Measurements from ENCODE around the gene BBS1.
A peak's percentile ranks its signal among the peaks of the same experiment; 100 is the strongest.

Gene BBS1

GRCh38 chr11:66477263-66478201 is 32.9 kb upstream of the BBS1 start:
- DNase-seq: no peak

- DNase-seq: peak; percentile 48
Observed at GRCh38 chr11:66478729-66479393, 31.6 kb upstream of the BBS1 start.

GRCh38 chr11:66479394-66480116 is 30.9 kb upstream of the BBS1 start:
- peak; percentile 75 for DNase-seq

DNA sequence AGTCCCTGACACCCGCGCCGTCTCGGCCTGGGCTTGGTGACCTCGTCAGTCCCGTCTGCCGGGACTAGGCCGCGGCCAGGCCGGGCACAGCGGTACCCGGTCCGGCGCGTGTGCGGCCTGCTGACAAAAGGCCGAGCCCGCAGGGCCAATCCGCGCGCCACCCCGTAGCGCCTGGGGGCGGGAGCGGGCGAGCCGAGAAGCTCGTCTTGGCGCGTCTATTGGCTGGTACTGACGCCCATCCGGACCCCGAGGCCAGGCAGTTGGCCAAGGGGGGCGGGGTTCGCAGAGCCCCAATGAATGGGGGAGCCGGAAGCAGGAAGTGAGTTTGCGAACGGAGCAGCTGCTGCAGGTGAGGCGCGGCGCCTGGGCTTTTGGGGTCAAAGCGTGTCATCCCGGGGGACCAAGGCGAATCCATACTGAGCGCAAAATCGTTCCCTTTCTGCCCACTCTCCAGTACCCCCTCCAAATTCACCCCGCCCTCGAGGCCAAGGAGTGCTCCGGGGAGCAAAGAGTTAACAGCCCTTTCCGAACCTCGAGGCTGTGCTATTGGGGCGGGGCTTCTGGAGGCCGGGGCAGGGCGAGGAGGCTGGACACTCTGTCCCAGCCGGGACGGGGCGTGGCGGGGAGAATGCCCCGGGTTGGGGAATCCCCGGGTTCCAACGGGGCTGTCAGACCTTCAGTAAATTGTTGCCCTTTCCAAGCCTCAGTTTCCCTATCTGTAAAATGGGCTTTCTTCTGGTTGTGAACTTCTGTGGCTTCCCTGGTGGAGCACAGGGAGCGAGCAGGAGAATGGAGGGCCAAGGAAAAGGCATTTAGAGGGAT is 30.1 kb upstream of the BBS1 start, which contains the start of gene DPP3:
TSS of gene DPP3 (plus strand) at position 318 of the 822 bp plus-strand sequence. CDS start 1,767 bp downstream, outside the sequence.
- DNase-seq: peak; percentile 96

GRCh38 chr11:66484806-66485380 is 25.5 kb upstream of the BBS1 start:
- no peak for DNase-seq

DNA sequence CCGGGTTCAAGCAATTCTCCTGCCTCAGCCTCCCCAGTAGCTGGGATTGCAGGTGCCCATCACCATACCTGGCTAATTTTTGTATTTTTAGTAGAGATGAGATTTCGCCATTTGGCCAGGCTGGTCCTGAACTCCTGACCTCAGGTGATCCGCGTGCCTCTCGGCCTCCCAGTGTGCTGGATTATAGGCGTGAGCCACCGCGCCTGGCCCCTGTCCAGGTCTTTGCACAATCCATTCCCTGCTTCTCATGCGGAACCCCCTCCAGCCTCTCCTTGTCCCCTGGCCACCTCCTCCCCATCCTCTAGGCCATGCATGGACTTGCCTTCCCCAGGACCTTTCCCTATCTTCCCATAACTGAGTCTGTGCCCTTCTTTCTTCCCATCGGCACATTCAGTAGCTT is 21.5 kb upstream of the BBS1 start:
- no peak for DNase-seq

GRCh38 chr11:66489636-66490035 is 20.8 kb upstream of the BBS1 start:
- DNase-seq: no peak

DNA sequence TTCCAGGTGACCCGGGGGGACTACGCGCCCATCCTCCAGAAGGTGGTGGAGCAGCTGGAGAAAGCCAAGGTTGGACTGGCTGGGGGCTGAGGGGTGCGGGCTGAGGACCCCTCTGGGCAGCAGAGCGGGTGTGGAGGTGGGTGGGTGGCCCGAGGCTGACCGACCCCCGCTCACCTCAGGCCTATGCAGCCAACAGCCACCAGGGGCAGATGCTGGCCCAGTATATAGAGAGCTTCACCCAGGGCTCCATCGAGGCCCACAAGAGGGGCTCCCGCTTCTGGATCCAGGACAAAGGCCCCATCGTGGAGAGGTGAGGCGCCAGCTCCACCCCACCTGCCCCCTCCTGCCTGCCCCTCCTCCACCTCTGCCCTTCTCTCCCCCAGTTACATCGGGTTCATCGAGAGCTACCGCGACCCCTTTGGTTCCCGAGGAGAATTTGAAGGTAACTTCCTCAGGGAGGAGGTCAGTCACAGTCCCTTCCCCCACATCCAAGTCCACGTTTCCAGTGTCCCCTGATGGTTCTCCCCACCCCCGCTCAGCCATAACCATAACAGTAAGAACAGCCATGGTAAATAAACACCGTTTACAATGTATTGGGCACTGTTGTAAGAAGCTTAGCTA is 19.0 kb upstream of the BBS1 start:
- DNase-seq: no peak

DNA sequence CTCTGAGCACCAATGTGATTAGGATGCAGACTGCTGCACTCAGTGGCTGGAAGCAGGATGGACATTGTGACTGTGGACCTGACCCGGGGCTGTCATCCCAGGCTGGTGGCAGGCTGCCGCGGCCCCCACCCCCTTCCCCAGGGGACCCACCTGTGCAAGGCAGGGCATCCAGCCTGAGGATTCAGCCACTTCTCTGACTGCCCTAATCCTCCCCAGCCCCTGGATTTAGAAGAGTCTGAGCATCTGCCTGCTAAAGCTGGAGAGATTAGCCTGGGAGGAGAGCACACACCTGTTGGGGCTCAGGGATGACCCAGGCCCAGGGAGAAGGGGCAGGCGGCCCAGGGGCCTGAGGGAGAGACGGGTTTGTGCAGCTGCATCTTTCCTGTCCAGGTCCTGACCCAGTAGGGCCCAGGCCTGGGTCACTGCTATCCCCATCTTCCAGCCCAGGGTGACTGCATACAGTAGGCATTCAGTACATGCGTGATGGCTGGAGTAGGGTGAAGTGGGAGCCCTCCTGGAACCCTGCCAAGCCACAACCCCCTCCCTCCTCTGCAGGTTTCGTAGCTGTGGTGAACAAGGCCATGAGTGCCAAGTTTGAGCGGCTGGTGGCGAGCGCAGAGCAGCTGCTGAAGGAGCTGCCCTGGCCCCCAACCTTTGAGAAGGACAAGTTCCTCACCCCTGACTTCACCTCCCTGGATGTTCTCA is 18.1 kb upstream of the BBS1 start:
- DNase-seq: no peak

DNA sequence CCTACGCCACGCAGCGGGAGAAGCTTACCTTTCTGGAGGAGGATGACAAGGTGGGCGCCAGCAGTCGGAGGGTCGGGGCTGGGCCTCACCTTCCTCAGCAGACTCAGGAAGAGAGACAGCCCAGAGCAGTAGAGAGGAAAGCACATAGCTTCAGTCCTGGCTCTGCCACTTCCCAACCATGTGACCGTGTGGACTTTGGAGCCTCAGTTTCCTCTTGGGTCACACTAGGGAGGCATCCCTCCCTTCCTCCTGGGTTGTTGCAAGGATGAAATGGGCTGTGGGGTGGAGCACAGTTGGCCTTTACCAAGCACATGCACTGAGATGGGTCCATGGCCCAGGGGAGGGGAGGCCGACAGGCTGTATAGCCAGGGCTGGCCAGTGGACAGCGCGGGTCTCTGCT is 17.3 kb upstream of the BBS1 start:
- no peak for DNase-seq

DNA sequence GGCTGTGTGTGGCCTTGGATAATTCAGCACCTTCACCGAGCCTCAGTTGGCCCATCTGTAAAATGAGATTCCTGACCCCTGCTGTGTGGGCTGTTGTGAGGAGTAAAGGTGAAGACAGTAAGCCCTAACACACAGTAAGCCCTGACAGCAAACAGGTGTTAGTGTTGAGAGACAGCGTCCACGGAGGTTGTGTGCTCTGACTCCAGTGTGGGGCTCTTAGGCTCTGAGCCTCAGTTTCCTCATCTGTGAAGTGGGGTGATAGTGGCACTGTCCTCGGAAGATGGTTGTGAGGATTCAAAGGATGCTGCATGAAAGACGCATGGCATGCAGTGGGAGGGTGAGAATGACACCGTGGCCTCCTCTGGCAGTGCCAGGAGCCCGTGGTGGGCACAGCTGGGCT is 16.0 kb upstream of the BBS1 start:
- DNase-seq: no peak

DNA sequence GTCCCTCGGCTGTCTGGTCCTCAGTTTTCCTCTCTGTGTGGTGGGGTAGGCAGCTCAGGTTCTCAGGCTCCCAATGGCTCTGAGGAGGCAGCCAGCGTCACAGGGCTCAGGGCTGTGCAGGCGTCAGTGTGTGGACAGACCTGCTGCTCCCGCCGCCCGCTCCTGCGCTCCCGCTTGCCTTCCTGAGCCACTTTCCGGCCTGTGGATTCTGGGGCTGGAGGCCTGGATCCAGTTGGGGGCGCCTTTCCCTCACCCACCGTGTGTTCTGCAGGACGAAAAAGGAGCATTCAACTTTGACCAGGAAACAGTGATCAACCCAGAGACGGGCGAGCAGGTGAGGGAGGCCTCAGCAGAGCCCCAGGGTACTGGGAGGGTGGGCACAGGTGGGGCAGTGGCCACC is 15.5 kb upstream of the BBS1 start:
- no peak for DNase-seq

DNA sequence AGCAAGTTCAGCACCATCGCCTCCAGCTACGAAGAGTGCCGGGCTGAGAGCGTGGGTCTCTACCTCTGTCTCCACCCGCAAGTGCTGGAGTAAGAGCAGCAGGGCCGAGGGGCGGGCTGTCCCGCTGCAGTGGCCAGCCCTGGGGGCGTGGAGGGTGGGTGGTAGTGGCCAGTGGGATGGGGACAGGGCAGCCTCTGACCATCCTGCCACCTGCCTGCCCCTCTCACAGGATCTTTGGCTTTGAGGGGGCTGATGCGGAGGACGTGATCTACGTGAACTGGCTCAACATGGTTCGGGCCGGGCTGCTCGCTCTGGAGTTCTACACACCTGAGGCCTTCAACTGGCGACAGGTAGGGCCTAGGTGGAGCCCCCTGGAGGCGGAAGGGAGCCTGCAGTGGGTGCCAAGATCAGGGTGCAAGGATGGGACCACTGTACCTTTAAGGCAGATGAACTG is 15.0 kb upstream of the BBS1 start:
- no peak for DNase-seq

DNA sequence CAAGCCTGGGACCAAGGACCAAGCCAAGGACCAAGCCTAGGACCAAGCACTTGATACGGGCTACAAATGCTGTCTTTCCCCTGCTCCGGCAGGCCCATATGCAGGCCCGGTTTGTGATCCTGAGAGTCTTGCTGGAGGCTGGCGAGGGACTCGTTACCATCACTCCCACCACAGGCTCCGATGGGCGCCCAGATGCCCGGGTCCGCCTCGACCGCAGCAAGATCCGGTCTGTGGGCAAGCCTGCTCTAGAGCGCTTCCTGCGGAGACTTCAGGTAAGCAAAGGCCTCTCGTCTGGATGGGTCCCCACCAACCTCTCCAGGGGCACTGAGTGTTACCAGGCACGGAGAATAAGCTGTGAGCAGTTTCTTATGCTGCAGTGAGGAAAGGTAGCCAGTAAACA is 13.2 kb upstream of the BBS1 start:
- no peak for DNase-seq

DNA sequence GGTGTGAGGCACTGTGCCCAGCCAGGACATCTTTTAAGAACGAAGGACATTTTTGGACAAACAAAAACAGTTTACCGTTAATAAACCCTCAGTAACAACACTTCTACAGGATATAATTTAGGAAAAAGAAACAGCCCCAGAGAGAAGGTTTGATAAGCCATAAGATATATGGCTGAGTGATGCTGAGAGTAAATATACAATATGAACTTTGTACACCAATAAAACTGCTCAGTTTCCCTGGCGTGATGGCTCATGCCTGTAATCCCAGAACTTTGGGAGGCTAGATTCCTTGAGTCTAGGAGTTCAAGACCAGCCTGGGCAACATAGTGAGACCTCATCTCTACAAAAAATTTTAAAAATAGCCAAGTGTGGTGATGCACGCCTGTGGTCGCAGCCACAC is 11.9 kb upstream of the BBS1 start:
- DNase-seq: no peak

DNA sequence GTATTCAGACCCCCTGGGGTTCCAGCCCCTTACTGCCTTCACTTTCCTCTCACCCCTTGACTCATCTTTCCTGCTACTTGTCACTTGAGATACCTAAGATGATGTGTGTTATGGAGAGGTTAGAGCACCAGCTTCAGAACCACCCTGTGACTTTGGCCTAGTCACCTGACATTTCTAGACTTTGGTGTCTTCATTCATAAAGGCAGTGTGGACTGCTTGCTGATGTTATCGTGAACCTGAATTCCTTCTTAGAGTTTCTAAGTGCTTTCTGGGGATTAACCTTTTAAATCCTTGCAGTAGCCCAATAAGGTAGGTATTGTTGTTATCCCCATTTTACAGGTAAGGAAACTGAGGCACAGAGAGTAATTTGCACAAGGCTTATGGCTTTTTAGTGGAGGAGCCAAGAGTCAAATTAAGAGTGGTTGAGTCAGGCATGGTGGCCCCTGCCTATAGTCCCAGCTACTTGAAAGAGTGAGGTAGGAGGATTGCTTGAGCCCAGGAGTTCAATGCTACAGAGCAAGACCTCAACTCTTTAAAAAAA is 5.1 kb upstream of the BBS1 start:
- DNase-seq: no peak

DNA sequence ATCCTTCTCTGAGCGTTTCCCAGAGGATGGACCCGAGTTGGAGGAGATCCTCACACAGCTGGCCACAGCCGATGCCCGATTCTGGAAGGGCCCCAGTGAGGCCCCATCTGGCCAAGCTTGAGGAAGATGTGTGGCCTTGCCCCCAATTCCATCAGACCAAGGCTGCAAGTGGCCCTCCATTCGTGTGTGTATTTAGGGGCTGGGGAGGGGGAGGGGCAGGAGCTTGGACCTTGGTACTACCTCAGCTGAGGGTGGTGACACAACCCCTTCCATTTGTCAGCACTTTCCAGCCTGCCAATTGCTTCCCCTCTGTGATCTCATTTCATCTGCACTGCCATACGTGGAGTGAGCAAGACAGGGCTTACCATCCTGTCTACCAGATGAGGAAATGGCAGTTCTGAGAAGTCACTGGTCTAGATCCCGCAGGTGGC is 1.3 kb upstream of the BBS1 start:
- no peak for DNase-seq

- DNase-seq: no peak
Observed at GRCh38 chr11:66510990-66511339, 530 bp downstream of the BBS1 start.

GRCh38 chr11:66523611-66524010 is 13.2 kb downstream of the BBS1 start:
- DNase-seq: no peak

- DNase-seq: no peak
Observed at GRCh38 chr11:66524304-66525040, 14.0 kb downstream of the BBS1 start.

All from NCI-H1436 (cell line).